Thyroid gland (tissue), 4 donors: ENCODE results near the gene POMGNT2. TPM values are rescaled to one million over a fixed set of nuclear protein-coding genes. Genes with fewer than 3 reads are reported as not detected.

Experiments
- DNase-seq, 2 donors: peaks; one replicate each; pipeline ENCODE4 v3.0.0-alpha.2; 2019
- H3K27ac ChIP-seq, 3 donors: fragments of 200-600 bp; sonication (generic); 1 replicate in 2 of 3; 2 replicates in 1 of 3; pipeline ENCODE4 v1.5.1; 2016 to 2019; ENCODE audit warnings: mild to moderate bottlenecking in 1 of 3, moderate library complexity in 1 of 3
- H3K27me3 ChIP-seq: fragments of 200-600 bp; sonication (generic); one replicate; pipeline ENCODE4 v1.5.1; 2019
- H3K36me3 ChIP-seq, 2 donors: fragments of 200-600 bp; sonication (generic); one replicate each; pipeline ENCODE4 v1.5.1; 2016 to 2019
- H3K4me1 ChIP-seq, 2 donors: fragments of 200-600 bp; sonication (generic); one replicate each; pipeline ENCODE4 v1.5.1; 2017 to 2019
- H3K4me3 ChIP-seq, 3 donors: fragments of 200-600 bp; sonication (generic); replicated peaks in 1 of 3; 1 replicate in 2 of 3; 2 replicates in 1 of 3; pipeline ENCODE4 v1.5.1; 2016; ENCODE audit warnings: mild to moderate bottlenecking in 1 of 3
- H3K9me3 ChIP-seq: fragments of 200-600 bp; sonication (generic); one replicate; pipeline ENCODE4 v1.5.1; 2017
- CTCF ChIP-seq, 6 experiments: fragments of 200-600 bp in 3 of 6; fragments of 450-650 bp in 3 of 6; sonication (generic) in 3 of 6; IDR thresholded peaks; one replicate each; pipeline ENCODE4 v1.5.1; 2016 to 2019; ENCODE audit warnings: antibody characterized with exemption in 6 of 6, mild to moderate bottlenecking in 2 of 6, inconsistent platforms in 1 of 6, moderate library complexity in 1 of 6
- POLR2A ChIP-seq, 2 donors: fragments of 450-650 bp; IDR thresholded peaks; one replicate each; pipeline ENCODE4 v1.6.1; 2017; ENCODE audit warnings: antibody characterized with exemption in 2 of 2, mild to moderate bottlenecking in 2 of 2, moderate library complexity in 1 of 2
- WGBS, 2 donors: methylation state at CpG; one replicate each; pipeline ENCODE4 v1.1.5; 2017; 5-methylcytosine and 5-hydroxymethylcytosine counted together
- intact Hi-C: fragments of 100-400 bp; cut with DNase I; formaldehyde crosslinking; loops from one replicate; pipeline ENCODE4 v1.15.1; 2023
- total RNA-seq, 4 donors: library from RNA; depleted of rRNA; stranded (reverse); fragments of >200 nt; gene quantifications; one replicate each; pipeline ENCODE4 v1.2.3, GENCODE V29; 2016

Gene POMGNT2
- total RNA-seq, 4 donors from 2014 or later, result 17.1 to 30.1 (median 23.5) TPM

GRCh38 chr3:43104039-43104438, 1.8 kb downstream of the POMGNT2 start:
- 78 to 96% methylated on average over 3 of the region's 3 CpGs for WGBS, 2 donors
- H3K4me3 ChIP-seq, result no peak overlapping the region
- intact Hi-C loops, result no loop called here
- no peak for DNase-seq
- H3K4me1 ChIP-seq, result peaks cover 4 to 10% of the 10 kb centered on the region in 2 donors
- no peaks in the 10 kb centered on the region for H3K27me3 ChIP-seq
- no peaks in the 10 kb centered on the region for H3K36me3 ChIP-seq
- no peaks in the 10 kb centered on the region for H3K9me3 ChIP-seq
- no peak overlapping the region for H3K27ac ChIP-seq
- TF ChIP-seq POLR2A (IDR thresholded peaks at IDR 0.05) (no peak), CTCF (IDR thresholded peaks at IDR 0.05) (no peak)

GRCh38 chr3:43102773-43103480, 3.0 kb downstream of the POMGNT2 start:
- Histone ChIP-seq H3K4me1 (peaks cover 4 to 10% of the 10 kb centered on the region in 2 donors), H3K27ac (no peak overlapping the region), H3K4me3 (no peak overlapping the region), H3K9me3 (no peaks in the 10 kb centered on the region), H3K27me3 (no peaks in the 10 kb centered on the region), H3K36me3 (no peaks in the 10 kb centered on the region)
- 68 to 86% methylated on average over 2 of the region's 2 CpGs for WGBS, 2 donors
- no peak for TF ChIP-seq CTCF (IDR thresholded peaks at IDR 0.05)
- no peak for TF ChIP-seq POLR2A (IDR thresholded peaks at IDR 0.05)
- peak; percentile 18 to 22 for DNase-seq
- intact Hi-C loops, result no loop called here

GRCh38 chr3:43098761-43099160, 7.1 kb downstream of the POMGNT2 start:
- 91 to 94% methylated on average over 8 of the region's 8 CpGs for WGBS, 2 donors
- Histone ChIP-seq H3K27me3 (no peaks in the 10 kb centered on the region), H3K36me3 (no peaks in the 10 kb centered on the region), H3K4me1 (peaks cover 6 to 16% of the 10 kb centered on the region in 2 donors), H3K9me3 (no peaks in the 10 kb centered on the region), H3K27ac (no peak overlapping the region), H3K4me3 (no peak overlapping the region)
- no peak for DNase-seq
- TF ChIP-seq POLR2A (IDR thresholded peaks at IDR 0.05) (no peak), CTCF (IDR thresholded peaks at IDR 0.05) (no peak)
- intact Hi-C loops, result no loop called here

GRCh38 chr3:43097400-43098080, 8.3 kb downstream of the POMGNT2 start:
- DNase-seq, result no peak
- Histone ChIP-seq H3K36me3 (no peaks in the 10 kb centered on the region), H3K4me1 (peaks cover 6 to 18% of the 10 kb centered on the region in 2 donors), H3K4me3 (no peak overlapping the region), H3K9me3 (no peaks in the 10 kb centered on the region), H3K27me3 (no peaks in the 10 kb centered on the region), H3K27ac (no peak overlapping the region)
- TF ChIP-seq POLR2A (IDR thresholded peaks at IDR 0.05) (no peak), CTCF (IDR thresholded peaks at IDR 0.05) (no peak)
- intact Hi-C loops, result no loop called here
- WGBS, 2 donors, result 90 to 91% methylated on average over 5 of the region's 5 CpGs

- Histone ChIP-seq H3K9me3 (no peaks in the 10 kb centered on the region), H3K4me1 (peaks cover 6 to 18% of the 10 kb centered on the region in 2 donors), H3K4me3 (no peak overlapping the region), H3K36me3 (no peaks in the 10 kb centered on the region), H3K27me3 (no peaks in the 10 kb centered on the region), H3K27ac (no peak overlapping the region)
- DNase-seq, result no peak
- WGBS, 2 donors, result 92 to 93% methylated on average over 3 of the region's 3 CpGs
- TF ChIP-seq POLR2A (IDR thresholded peaks at IDR 0.05) (no peak), CTCF (IDR thresholded peaks at IDR 0.05) (no peak)
- intact Hi-C loops, result no loop called here
Measured at GRCh38 chr3:43096761-43097160, 9.1 kb downstream of the POMGNT2 start.
